GM23338 (cell line): ENCODE data around the gene UBE2E2. TPM values are rescaled to one million over a fixed set of nuclear protein-coding genes. Genes with fewer than 3 reads are reported as not detected.

Source experiments
- ATAC-seq: fragments of 200-7000 bp; cut with Tn5 transposase; 3 replicates; pipeline ENCODE4 v1.9.1; 2020
- DNase-seq: peaks from one replicate; pipeline ENCODE4 v3.0.0-alpha.2; 2015; ENCODE audit warnings: low spot score
- H2AFZ ChIP-seq: fragments of 200-600 bp; sonication (generic); 2 replicates; pipeline ENCODE4 v1.8.0; 2016; ENCODE audit warnings: antibody characterized with exemption, mild to moderate bottlenecking, moderate library complexity
- H3F3A ChIP-seq: fragments of 200-600 bp; sonication (generic); replicated peaks from 2 replicates; pipeline ENCODE4 v1.8.0; 2017; ENCODE audit warnings: antibody characterized with exemption, mixed run types, low read depth
- H3K27ac ChIP-seq: fragments of 200-600 bp; sonication (generic); 2 replicates; pipeline ENCODE4 v1.6.1; 2016; ENCODE audit warnings: low read depth
- H3K27me3 ChIP-seq: fragments of 200-600 bp; sonication (generic); 2 replicates; pipeline ENCODE4 v1.8.0; 2016; ENCODE audit warnings: mild to moderate bottlenecking, mixed run types, moderate library complexity; ENCODE audit not compliant: insufficient read depth
- H3K36me3 ChIP-seq: fragments of 200-600 bp; sonication (generic); 2 replicates; pipeline ENCODE4 v1.8.0; 2016; ENCODE audit warnings: mild to moderate bottlenecking; ENCODE audit not compliant: insufficient read depth
- H3K4me1 ChIP-seq: fragments of 200-600 bp; sonication (generic); 2 replicates; pipeline ENCODE4 v1.8.0; 2016; ENCODE audit warnings: mild to moderate bottlenecking, moderate library complexity; ENCODE audit not compliant: insufficient read depth
- H3K4me2 ChIP-seq: fragments of 200-600 bp; sonication (generic); 2 replicates; pipeline ENCODE4 v1.7.1; 2017; ENCODE audit warnings: mixed run types
- H3K4me3 ChIP-seq: fragments of 200-600 bp; sonication (generic); 2 replicates; pipeline ENCODE4 v1.6.1; 2016; ENCODE audit warnings: mixed run types
- H3K79me2 ChIP-seq: fragments of 200-600 bp; sonication (generic); replicated peaks from 2 replicates; pipeline ENCODE4 v1.8.0; 2017; ENCODE audit warnings: mild to moderate bottlenecking; ENCODE audit not compliant: insufficient read depth
- H3K9me2 ChIP-seq: fragments of 200-600 bp; sonication (generic); 2 replicates; pipeline ENCODE4 v1.8.0; 2017; ENCODE audit not compliant: insufficient read depth
- H4K20me1 ChIP-seq: fragments of 200-600 bp; sonication (generic); replicated peaks from 2 replicates; pipeline ENCODE4 v1.8.0; 2017; ENCODE audit warnings: mild to moderate bottlenecking; ENCODE audit not compliant: insufficient read depth
- H3K27ac Mint-ChIP-seq: 2 replicates; pipeline ENCODE4 v1.8.0; 2020; ENCODE audit warnings: inconsistent platforms, mild to moderate bottlenecking, moderate library complexity, mixed read lengths
- H3K27me3 Mint-ChIP-seq: 3 replicates; pipeline ENCODE4 v1.8.0; 2022; ENCODE audit warnings: low read depth, mild to moderate bottlenecking, moderate library complexity, mixed read lengths, inconsistent platforms; ENCODE audit not compliant: insufficient read depth, poor library complexity
- H3K36me3 Mint-ChIP-seq: 3 replicates; pipeline ENCODE4 v1.8.0; 2021; ENCODE audit warnings: low read depth, mild to moderate bottlenecking, inconsistent platforms, moderate library complexity, mixed read lengths
- H3K4me1 Mint-ChIP-seq: 3 replicates; pipeline ENCODE4 v1.8.0; 2020; ENCODE audit warnings: mild to moderate bottlenecking, inconsistent platforms, mixed read lengths
- H3K4me3 Mint-ChIP-seq: 3 replicates; pipeline ENCODE4 v1.8.0; 2021; ENCODE audit warnings: moderate library complexity, mild to moderate bottlenecking, inconsistent platforms, mixed read lengths
- H3K9me3 Mint-ChIP-seq: 3 replicates; pipeline ENCODE4 v1.8.0; 2020; ENCODE audit warnings: moderate library complexity, mild to moderate bottlenecking, inconsistent platforms, mixed read lengths
- CREB1 ChIP-seq: fragments of 250-450 bp; sonication (Bioruptor Pico); IDR thresholded peaks from 2 replicates; pipeline ENCODE4 v1.5.0; 2020; ENCODE audit warnings: low read depth, mild to moderate bottlenecking, moderate library complexity
- CTCF ChIP-seq, 2 experiments: fragments of 200-600 bp in 1 of 2; sonication (generic) in 1 of 2; conservative IDR thresholded peaks; 2 replicates each; pipeline versions ENCODE4 v1.5.1 to v1.6.1; 2016 to 2017; ENCODE audit warnings: antibody characterized with exemption in 2 of 2, low read depth in 2 of 2, mild to moderate bottlenecking in 2 of 2, moderate library complexity in 1 of 2
- ETS1 ChIP-seq: IDR thresholded peaks from 2 replicates; pipeline ENCODE4 v1.6.1; 2016; ENCODE audit warnings: antibody characterized with exemption
- EZH2 ChIP-seq: fragments of 200-600 bp; sonication (generic); IDR thresholded peaks from one replicate; pipeline ENCODE4 v1.8.0; 2017; ENCODE audit warnings: antibody characterized with exemption, mild to moderate bottlenecking, low read depth; ENCODE audit not compliant: unreplicated experiment
- EZH2phosphoT487 ChIP-seq: fragments of 200-600 bp; sonication (generic); IDR thresholded peaks from one replicate; pipeline ENCODE4 v1.8.1; 2018; ENCODE audit warnings: antibody characterized with exemption; ENCODE audit not compliant: unreplicated experiment
- JUNB ChIP-seq: IDR thresholded peaks from one replicate; pipeline ENCODE4 v1.6.1; 2016; ENCODE audit warnings: antibody characterized with exemption; ENCODE audit not compliant: unreplicated experiment
- POLR2AphosphoS5 ChIP-seq: IDR thresholded peaks from 2 replicates; pipeline ENCODE4 v1.6.1; 2016; ENCODE audit warnings: antibody characterized with exemption, low read depth
- REST ChIP-seq: IDR thresholded peaks from one replicate; pipeline ENCODE4 v1.6.1; 2018; ENCODE audit warnings: antibody characterized with exemption; ENCODE audit not compliant: unreplicated experiment
- STAT1 ChIP-seq: IDR thresholded peaks from one replicate; pipeline ENCODE4 v1.6.1; 2016; ENCODE audit warnings: antibody characterized with exemption; ENCODE audit not compliant: unreplicated experiment
- ZNF114 ChIP-seq: fragments of 250-450 bp; sonication (Bioruptor Pico); IDR thresholded peaks from 2 replicates; pipeline ENCODE4 v1.5.0; 2020; ENCODE audit warnings: mild to moderate bottlenecking, moderate library complexity
- ZNF331 ChIP-seq: fragments of 250-450 bp; sonication (Bioruptor Pico); IDR thresholded peaks from 2 replicates; pipeline ENCODE4 v1.5.0; 2020; ENCODE audit warnings: low read depth, mild to moderate bottlenecking, moderate library complexity
- polyA plus RNA-seq: library from polyadenylated mRNA; unstranded; fragments of >200 nt; fragmentation: Nextera tagmentation; extraction: Ambion mirVana; gene quantifications from 2 replicates; pipeline ENCODE4 v1.2.1, GENCODE V29; 2016
- total RNA-seq: library from RNA; depleted of rRNA; stranded (reverse); fragments of >200 nt; shearing (Covaris generic); gene quantifications from 2 replicates; pipeline ENCODE4 v1.2.3, GENCODE V29; 2014

Gene UBE2E2
- total and polyA plus RNA-seq, 2 experiments from 2014 or later: 86.9 to 169 TPM

GRCh38 chr3:23377928-23378672, 175.0 kb downstream of the UBE2E2 start:
- no peaks in the 10 kb centered on the region for H3K27me3 ChIP-seq
- no peak overlapping the region for H3K4me2 ChIP-seq
- DNase-seq: no peak
- Mint-ChIP-seq H3K4me3 (no peak overlapping the region), H3K4me1 (peaks cover 3% of the 10 kb centered on the region), H3K36me3 (no peaks in the 10 kb centered on the region), H3K27me3 (no peaks in the 10 kb centered on the region), H3K9me3 (no peaks in the 10 kb centered on the region), H3K27ac (no peak overlapping the region)
- H3F3A ChIP-seq: no peaks in the 10 kb centered on the region
- H3K4me1 ChIP-seq: peaks cover 6% of the 10 kb centered on the region
- H3K9me2 ChIP-seq: no peaks in the 10 kb centered on the region
- H3K79me2 ChIP-seq: peaks cover 11% of the 10 kb centered on the region
- ATAC-seq: no peak
- H3K4me3 ChIP-seq: no peak overlapping the region
- no peak overlapping the region for H3K27ac ChIP-seq
- TF ChIP-seq CTCF (conservative IDR thresholded peaks at IDR 0.05; ENCODE audit: low read depth in 2 of 2) (no peak), ZNF114 (CRISPR knock-in tag) (no peak), CREB1 (no peak), REST (no peak), JUNB (no peak), EZH2phosphoT487 (no peak)
- H4K20me1 ChIP-seq: no peaks in the 10 kb centered on the region; the same call in 1 of the 2 replicates
- H3K36me3 ChIP-seq: no peaks in the 10 kb centered on the region
- H2AFZ ChIP-seq: no peak overlapping the region

GRCh38 chr3:23383875-23384274, 180.7 kb downstream of the UBE2E2 start:
- no peaks in the 10 kb centered on the region for H3K9me3 Mint-ChIP-seq
- DNase-seq (no peak), ATAC-seq (no peak)
- no peak overlapping the region for H2AFZ ChIP-seq
- peaks cover 25% of the 10 kb centered on the region for H3K79me2 ChIP-seq
- H3K27me3 ChIP-seq: no peaks in the 10 kb centered on the region
- H3K4me1 Mint-ChIP-seq: peaks cover 23% of the 10 kb centered on the region
- H3K27me3 Mint-ChIP-seq: no peaks in the 10 kb centered on the region
- peaks cover 30% of the 10 kb centered on the region for H3K4me1 ChIP-seq
- no peak overlapping the region for H3K4me2 ChIP-seq
- no peak overlapping the region for H3K27ac ChIP-seq
- no peaks in the 10 kb centered on the region for H3K36me3 ChIP-seq
- no peak overlapping the region for H3K27ac Mint-ChIP-seq
- no peak overlapping the region for H3K4me3 ChIP-seq
- H3K9me2 ChIP-seq: no peaks in the 10 kb centered on the region
- H3K36me3 Mint-ChIP-seq: no peaks in the 10 kb centered on the region
- H4K20me1 ChIP-seq: no peaks in the 10 kb centered on the region; the same call in 1 of the 2 replicates
- H3K4me3 Mint-ChIP-seq: no peak overlapping the region
- H3F3A ChIP-seq: no peaks in the 10 kb centered on the region
- TF ChIP-seq CTCF (conservative IDR thresholded peaks at IDR 0.05; ENCODE audit: low read depth in 2 of 2) (no peak), JUNB (no peak), ZNF331 (CRISPR knock-in tag) (no peak), ETS1 (no peak), ZNF114 (CRISPR knock-in tag) (no peak), STAT1 (no peak), EZH2 (no peak), REST (no peak), POLR2AphosphoS5 (no peak)
